ENCODE results near the gene FOXD2. TPM values are rescaled to one million over a fixed set of nuclear protein-coding genes. Genes with fewer than 3 reads are reported as not detected.
A peak's percentile ranks its signal among the peaks of the same experiment; 100 is the strongest.

Gene FOXD2
- total RNA-seq, 1 donor from 2014 or later = 0.15 TPM

GRCh38 chr1:47439017-47439818 lies 1.4 kb downstream of the FOXD2 start:
- no peak overlapping the region for H3K4me3 Mint-ChIP-seq (ENCODE audit: unreplicated experiment)
- peak overlapping the region; percentile 18 for H3K27ac Mint-ChIP-seq (ENCODE audit: unreplicated experiment)
- no peaks in the 10 kb centered on the region for H3K9me3 Mint-ChIP-seq (ENCODE audit: unreplicated experiment)
- H3K4me1 Mint-ChIP-seq (ENCODE audit: unreplicated experiment) = peaks cover 28% of the 10 kb centered on the region
- TF ChIP-seq CTCF (IDR thresholded peaks at IDR 0.05; ENCODE audit: unreplicated experiment) = peak; percentile 13
- DNase-seq (ENCODE audit: low spot score) = no peak
- H3K27me3 Mint-ChIP-seq (ENCODE audit: unreplicated experiment) = peaks cover 17% of the 10 kb centered on the region
- no peaks in the 10 kb centered on the region for H3K36me3 Mint-ChIP-seq (ENCODE audit: low read depth, unreplicated experiment)

DNA sequence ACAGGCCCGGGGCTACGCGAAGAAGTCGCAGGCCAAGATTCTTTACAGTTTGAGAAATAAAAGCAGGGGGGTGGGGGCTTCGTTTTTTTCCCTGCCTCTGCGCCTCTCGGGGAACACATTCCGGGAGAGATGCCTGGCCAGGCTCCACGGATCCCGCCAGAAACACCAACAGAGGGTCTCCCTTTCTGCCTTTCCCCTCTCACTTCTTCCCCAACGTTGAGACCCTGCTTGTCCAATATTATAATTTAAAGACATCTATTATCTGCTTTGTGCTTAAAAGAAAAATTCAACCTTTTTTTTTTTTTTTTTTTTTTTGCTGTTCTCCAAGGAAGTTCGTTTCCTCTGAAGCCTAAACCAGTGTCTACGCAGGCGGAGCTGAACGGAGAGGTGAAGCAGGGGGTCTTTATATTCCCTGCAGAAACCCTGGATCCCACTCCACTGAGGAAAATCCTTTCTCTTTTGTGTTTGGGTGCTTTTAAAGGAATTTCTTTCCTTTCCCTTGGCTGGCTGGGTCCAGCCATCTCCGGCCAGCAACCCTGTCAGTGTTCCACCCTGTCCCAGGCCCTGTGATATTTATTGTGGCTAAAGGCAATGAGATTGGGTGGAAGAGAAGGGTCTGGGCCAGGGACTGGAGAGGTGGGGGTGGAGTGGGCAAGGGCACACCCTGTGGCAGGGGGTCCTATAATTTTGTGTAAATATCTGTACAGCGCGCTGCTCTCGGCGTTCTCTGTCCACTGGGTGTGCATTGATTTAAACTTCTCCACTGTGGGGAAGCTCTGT lies 2.2 kb downstream of the FOXD2 start:
- peaks cover 30% of the 10 kb centered on the region for H3K4me1 Mint-ChIP-seq (ENCODE audit: unreplicated experiment)
- no peaks in the 10 kb centered on the region for H3K9me3 Mint-ChIP-seq (ENCODE audit: unreplicated experiment)
- no peak overlapping the region for H3K4me3 Mint-ChIP-seq (ENCODE audit: unreplicated experiment)
- peaks cover 20% of the 10 kb centered on the region for H3K27me3 Mint-ChIP-seq (ENCODE audit: unreplicated experiment)
- H3K27ac Mint-ChIP-seq (ENCODE audit: unreplicated experiment) = peak overlapping the region; percentile 18
- no peak for TF ChIP-seq CTCF (IDR thresholded peaks at IDR 0.05; ENCODE audit: unreplicated experiment)
- no peaks in the 10 kb centered on the region for H3K36me3 Mint-ChIP-seq (ENCODE audit: low read depth, unreplicated experiment)
- DNase-seq (ENCODE audit: low spot score) = no peak

- DNase-seq (ENCODE audit: low spot score) = no peak
- Mint-ChIP-seq H3K36me3 (ENCODE audit: low read depth, unreplicated experiment) (no peaks in the 10 kb centered on the region), H3K27ac (ENCODE audit: unreplicated experiment) (no peak overlapping the region), H3K9me3 (ENCODE audit: unreplicated experiment) (no peaks in the 10 kb centered on the region), H3K4me1 (ENCODE audit: unreplicated experiment) (peaks cover 31% of the 10 kb centered on the region), H3K27me3 (ENCODE audit: unreplicated experiment) (peaks cover 22% of the 10 kb centered on the region), H3K4me3 (ENCODE audit: unreplicated experiment) (no peak overlapping the region)
- TF ChIP-seq CTCF (IDR thresholded peaks at IDR 0.05; ENCODE audit: unreplicated experiment) = no peak
Observed at GRCh38 chr1:47440599-47441081, 2.8 kb downstream of the FOXD2 start.

DNA sequence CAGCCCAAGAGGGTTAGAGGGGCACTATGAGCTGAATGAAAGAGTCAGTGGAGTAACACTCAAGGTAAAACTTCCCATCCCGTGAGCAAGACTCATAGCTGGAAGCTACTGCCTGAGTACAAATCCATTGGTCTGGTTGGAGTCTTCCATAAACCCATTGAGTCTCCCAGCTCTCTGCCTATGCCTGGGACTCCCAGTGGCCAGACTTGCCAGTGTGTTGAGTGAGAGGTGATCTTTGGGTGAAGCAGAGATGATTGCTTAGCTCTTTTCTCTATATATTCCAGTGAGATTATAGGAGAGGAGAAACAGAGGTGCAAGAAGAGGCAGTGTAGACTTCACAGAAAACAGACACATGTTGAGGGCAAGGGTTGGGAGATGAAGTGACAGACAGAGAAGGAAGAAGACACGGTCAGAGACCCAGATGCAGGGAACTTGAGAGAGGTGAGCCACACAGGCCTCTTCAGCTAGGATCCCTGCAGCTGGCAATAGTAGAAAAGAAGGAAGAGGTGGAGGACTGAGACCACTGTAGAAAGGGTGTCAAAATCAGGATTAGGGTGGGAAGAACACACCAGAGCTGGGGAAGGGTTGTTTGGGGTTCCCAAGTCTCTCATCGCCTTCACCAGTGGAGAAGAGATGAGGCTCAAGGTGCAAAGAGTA lies 3.7 kb downstream of the FOXD2 start:
- no peak for TF ChIP-seq CTCF (IDR thresholded peaks at IDR 0.05; ENCODE audit: unreplicated experiment)
- Mint-ChIP-seq H3K27me3 (ENCODE audit: unreplicated experiment) (peaks cover 19% of the 10 kb centered on the region), H3K4me1 (ENCODE audit: unreplicated experiment) (peaks cover 22% of the 10 kb centered on the region), H3K36me3 (ENCODE audit: low read depth, unreplicated experiment) (no peaks in the 10 kb centered on the region), H3K27ac (ENCODE audit: unreplicated experiment) (no peak overlapping the region), H3K4me3 (ENCODE audit: unreplicated experiment) (no peak overlapping the region), H3K9me3 (ENCODE audit: unreplicated experiment) (no peaks in the 10 kb centered on the region)
- DNase-seq (ENCODE audit: low spot score) = no peak
